HG03460 (cell line): ENCODE results near the gene POLG.

Experiments
- ATAC-seq: cut with Tn5 transposase; IDR thresholded peaks from one replicate; pipeline ENCODE4 v1.9.1; 2021; ENCODE audit not compliant: unreplicated experiment

POLG gene

DNA sequence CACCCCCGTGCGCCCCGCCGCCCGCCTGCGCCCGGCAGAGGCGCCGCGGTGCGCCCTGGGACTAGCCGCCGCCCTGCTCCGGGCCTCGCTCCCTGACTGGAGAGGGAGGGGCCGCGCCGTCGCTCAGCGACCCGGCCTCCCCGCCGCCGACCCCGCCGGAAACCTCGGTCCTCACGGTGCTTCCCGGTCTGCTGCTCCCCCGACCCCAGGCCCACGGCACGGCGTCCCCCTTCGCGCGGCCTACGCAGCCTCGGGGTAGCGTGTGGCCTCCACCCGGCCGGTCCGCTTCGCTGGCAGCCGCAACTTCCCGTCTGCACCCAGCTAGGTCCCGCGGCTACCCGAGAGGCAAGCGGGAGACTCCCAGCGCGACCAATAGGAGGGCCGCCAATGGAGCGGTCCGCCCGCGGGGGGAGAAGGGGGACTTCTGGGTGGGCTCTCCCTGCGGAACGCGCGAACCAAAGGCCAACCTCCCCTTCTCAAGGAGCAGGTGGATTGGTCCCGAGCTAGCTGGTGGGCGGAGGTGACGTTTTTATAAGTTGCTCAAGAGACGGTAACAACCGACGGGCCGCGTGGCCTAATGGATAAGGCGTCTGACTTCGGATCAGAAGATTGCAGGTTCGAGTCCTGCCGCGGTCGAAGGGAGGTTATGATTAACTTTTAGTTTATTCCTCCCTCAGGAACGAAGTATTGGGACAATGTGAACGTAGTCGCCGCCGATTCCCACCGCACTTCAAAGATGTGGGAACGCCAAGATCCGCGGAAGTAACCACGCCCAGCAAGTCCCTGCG is at the start of gene POLG:
Gene POLG (minus strand): TSS at position 315 of the 788 bp plus-strand sequence. CDS start 1,070 bp downstream, outside the sequence.
- peak; percentile 88 for ATAC-seq

DNA sequence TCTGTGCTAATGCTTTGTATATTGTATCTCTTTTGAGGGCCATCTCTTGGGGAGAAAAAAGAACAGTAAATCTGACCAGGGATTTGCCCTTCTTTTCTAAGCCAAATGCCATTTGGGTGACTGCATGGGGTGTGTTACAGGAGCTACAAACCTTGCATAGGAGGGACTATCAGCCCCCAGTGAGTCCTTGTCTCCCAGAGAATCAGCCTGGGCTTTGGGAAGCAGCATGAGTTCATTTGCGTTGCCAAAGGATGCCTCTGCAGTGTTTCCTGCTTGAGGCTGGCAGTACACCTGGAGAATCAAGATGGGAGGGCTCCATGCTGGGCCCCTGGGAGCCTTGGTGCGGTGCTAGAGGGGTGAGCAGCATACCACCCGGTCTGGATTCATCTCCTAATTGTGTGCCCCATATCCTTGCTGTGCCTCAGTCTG is 49.6 kb upstream of the POLG start:
- ATAC-seq, result no peak

DNA sequence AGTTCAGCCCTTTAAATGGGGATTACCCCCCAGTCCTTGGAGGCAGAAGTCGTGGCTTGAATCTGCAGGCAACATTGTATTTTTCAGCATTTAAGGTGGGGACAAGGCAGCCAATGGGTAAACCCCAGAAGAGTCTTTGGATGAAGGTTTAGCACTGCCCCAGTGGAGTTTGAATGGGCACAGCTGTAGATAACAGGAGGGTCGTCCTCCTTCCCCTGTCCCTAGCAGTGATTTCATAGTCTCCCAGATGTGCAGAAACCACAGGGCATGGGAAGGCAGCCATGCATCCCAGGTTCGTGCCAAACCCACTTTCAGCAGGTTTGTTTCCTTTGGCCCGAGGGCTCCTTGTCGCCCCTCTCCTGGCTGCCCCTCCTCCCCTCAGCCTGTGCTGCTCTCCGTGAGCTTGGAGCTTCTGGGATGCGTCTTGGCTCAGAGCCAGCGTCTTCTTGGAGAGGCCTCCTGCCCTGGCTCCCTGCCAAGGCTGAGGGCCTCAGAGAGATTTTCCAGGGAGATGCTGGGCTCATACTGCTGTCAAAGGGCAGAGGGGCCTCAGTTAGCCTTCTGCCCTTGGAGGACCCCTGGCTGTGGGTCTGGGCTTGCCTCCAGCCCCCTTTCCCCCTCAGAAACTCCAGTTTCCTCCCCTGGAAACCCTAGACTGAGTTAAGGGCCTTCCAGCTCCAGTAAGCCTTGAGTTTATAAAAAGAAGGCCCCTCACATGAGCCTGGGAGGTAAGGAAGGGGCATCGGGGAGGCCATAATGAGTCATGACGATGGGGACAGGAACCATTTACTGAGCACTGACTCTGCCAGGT is 48.9 kb upstream of the POLG start:
- no peak for ATAC-seq

DNA sequence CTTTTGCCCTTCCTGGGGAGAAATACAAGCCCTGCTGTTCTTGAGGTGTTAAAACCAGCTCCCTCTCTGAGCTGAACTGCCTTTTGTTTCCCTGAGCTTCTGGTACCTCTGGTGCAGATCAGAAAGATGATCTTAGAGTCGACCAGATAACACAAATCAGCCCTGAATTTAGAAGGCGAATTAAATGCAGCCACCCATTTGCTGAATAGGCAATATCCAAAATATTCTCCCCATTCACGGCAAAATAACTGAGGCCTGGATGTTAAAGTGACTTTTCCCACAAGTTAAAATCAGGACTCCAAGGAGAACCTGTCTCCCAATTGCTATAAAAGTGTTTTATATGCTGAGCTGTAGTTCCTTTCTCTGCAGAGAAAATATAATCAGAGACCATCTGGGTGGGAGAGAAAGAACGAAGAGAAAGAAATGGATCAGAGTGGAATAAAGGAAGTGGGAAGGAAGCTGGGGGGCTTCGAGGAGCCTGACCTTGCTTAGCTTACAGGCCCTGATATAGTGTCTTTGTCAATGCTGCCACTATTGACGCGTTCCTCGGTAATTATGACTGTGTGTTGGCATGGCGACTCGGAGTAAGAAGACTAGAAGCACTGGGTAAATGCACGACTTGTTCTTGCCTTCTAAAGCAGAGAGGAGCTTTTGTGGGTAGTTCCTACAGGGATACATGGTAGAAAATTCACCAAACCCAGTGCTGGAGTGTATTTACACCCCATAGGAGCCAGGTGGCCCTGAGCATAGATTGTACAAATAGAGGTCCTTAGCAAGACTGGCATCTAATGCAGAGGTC is 47.5 kb upstream of the POLG start:
- ATAC-seq, result no peak

DNA sequence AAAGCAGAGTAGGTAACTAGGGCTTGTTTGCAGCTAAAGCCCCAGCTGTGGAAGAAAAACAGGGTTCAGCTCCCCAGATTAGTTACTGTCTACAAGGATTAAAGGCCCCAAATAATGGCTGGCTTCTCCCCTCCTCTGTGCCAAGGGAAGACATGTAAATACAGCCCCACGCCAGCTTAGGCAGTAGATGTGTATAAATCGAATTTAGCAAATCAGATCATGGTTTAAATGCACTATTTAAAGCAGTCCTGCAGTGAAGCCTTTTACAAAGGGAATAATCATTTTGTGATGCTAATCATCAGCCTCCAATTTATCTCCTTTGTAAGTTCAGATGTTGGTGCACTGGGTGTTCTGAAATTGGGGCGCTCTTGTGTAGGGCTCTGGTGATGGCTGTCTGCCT is 46.7 kb upstream of the POLG start:
- ATAC-seq, result no peak

DNA sequence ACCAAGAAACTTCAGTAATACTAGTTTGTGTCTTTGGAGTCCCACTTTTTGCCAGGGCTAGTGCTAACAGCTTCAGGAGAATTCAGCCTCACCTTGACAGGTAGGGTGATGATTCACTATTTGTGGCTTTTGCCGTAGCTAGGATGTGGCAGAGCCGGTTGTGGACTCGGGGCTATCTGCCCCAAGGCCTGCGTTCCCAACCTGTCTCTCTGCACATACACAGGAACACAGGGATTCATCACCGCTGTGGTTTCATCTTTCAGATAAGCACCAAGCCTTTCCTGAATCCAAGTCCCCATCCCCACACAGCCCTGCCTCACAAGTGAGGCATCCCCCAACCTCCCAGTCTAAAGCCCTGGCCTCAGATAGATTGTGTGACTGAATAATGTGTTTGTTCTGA is 45.2 kb upstream of the POLG start:
- no peak for ATAC-seq

DNA sequence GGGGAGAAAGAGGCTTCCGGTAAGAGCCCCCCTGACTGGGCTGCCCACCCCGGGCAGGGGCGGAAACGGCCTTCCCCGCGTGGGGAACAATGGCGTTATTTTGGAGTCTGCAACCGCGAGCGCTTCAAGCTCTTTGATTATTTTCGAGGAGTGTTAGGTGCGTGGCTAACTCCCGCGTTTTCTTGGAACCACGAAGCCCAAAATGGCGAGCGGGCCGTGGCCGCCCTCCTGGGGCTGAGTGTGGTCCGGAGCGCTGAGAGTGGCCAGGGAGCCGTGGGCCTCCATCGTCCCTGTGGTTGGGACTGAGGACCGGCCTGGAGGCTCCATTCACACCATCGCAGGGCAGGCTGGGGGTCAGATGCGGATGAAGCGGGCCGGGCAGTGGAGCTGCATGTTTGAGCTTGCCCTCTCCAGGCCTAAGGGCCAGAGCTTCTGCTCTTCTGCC is 44.6 kb upstream of the POLG start:
- no peak for ATAC-seq

DNA sequence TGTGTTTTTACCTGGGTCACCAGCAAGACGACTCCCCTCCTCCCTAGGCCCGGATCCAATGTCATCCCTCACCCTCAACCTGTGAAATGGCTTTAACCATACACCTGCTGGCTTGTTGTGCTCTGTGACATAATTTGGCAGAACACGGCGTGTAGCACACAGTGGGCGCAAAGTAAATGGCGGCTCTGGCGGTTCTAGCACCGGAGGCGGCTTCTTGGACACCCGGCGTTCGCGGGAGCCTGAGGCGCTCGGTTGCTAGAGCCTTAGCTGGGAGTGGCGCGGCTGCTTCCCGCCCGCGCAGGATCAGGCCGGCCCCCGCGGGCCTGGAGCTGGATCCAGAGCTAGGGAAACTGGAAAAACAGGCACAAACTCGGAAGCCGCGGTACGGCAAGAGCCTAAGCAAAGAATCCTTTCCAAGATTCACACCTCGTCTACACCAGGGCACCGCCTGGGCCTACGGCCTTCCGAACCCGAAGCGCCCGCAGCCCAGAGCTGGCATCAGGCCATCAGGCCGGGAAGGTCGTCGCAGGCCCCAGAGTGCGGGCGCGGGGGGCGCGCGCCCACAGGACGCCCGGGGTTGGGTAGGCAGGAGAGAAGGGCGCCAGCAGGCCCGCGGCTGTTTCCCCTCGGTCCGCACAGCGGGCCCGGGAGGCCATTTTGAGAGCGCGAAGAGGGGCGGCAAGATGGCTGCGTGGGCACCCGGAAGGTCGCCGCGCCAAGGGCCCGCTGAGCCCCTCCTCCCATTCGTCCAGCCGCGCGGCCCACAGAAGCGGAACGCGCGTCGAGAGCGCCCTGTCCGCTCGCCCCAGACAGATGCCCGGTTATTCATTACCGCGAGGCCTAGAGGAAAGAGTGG is 43.9 kb upstream of the POLG start:
- ATAC-seq, result no peak

DNA sequence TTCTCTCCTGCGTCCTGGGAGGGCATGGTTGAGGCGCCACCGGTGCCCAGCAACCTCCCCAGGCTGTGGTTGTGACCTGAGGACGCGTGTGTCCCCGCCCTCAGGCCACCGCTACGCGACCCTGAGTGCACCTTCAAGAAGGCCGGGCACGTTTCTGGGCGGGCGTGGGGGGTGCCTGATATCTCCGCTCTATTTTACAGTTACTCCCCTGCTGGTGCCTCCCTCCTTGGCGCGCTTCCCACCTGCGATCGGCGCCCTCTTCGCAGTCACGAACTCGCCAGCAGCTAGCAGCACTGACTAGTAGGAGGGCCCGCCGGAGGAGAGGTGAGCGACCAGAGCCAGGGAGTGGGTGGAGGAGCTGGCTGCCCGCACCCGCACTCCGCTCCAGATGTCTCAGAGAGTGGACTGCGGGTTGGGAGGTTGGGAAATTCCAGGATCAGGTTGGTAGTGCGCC is 43.2 kb upstream of the POLG start:
- no peak for ATAC-seq

DNA sequence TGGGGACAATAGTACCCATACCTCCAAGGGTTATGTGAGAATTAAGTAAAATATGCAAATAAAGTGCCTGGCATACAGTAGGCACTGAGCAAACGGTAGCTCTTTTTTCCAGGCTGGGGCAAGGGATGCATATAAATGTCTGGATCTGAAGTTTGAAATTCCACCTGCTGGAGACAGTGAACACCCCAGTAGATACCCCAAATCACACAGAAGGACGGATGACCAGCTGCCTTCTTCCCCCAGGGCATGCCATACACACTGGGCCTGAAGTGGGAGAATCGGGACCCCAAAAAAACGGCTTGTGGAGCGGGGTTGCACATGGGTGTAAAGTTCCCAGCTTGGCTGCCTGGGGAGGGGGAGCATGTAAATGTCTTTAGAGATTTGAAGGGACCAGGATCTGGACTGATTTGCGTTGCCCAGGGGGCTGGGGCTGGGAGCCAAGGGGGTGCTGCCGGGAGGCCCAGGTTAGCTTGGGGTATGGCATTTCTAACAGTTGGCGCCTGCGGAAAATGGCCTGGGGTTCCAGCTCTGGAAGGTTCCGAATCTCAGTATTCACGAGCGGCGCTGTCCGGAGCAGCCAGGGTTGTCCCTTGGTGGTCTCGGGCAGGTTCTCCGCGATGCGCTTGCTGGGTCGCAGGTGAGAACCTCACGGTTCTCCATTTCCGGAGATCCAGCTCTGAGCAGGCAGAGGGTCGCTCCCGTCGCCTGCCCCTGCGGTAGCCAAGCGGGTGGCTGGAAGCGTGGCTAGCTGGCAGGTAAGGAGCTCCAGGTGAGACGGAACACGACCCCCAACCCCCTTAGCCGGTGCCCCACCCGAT is 42.6 kb upstream of the POLG start:
- ATAC-seq, result no peak

DNA sequence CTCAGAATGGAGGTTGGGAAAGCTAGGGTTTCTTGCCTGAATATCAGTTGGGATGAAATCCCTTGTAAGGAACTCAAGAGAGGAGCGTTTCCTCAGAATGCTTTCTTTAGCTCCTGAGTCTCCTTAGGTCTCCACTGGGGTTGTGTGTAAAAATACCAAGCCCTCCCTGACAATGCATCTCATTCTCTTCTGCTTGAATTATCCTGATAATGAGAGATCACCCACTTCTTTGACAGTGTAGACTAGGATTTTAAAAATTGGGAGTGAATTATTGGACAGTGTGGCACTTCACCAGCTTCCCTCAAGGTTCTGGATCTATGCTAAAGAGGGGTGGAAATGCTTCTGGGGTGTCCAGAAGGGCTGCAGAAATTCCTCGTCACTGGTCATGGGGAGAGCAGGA is 41.8 kb upstream of the POLG start:
- no peak for ATAC-seq

DNA sequence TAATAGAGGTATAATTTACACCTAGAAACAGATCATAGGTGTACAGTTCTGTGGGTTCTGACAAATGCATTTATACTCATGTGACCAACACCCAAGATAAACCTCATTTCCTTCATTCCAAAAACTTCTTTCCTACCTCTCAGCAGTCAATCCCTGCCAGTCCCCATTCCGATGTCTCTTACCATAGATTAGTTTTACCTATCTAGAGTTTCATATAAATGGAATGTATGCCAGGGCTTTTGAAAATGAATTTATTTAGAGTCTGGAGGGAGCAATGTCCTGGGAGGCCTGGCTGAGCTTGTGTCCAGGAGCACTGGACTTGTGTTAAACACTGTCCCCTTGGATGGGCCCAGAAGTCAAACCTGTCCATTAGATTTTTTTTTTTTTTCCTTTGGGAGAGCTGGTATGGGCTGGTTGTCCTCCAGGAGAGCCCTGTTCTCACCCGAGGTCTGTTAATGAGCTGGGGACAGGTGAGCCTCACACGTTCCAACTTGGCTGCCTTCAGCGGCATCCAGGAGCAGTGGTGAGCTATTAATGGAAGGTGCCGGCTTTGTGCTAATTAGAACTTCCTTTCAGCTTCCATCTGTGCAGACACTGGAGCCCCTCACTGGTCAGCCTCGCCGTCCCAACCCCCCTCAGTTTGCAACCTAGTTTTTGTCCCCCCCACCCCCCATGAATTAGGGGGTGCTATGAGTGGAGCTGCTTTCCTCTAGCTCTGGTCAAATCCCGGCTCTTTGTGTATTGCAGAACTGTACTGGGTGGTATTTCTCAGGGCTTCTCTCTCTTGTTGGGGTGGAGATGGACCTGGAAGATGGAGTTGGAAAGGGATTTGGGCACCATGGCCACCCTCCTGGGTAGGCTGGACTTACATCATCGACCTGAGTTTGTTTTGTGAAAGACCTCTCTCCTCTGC is 40.7 kb upstream of the POLG start:
- no peak for ATAC-seq

DNA sequence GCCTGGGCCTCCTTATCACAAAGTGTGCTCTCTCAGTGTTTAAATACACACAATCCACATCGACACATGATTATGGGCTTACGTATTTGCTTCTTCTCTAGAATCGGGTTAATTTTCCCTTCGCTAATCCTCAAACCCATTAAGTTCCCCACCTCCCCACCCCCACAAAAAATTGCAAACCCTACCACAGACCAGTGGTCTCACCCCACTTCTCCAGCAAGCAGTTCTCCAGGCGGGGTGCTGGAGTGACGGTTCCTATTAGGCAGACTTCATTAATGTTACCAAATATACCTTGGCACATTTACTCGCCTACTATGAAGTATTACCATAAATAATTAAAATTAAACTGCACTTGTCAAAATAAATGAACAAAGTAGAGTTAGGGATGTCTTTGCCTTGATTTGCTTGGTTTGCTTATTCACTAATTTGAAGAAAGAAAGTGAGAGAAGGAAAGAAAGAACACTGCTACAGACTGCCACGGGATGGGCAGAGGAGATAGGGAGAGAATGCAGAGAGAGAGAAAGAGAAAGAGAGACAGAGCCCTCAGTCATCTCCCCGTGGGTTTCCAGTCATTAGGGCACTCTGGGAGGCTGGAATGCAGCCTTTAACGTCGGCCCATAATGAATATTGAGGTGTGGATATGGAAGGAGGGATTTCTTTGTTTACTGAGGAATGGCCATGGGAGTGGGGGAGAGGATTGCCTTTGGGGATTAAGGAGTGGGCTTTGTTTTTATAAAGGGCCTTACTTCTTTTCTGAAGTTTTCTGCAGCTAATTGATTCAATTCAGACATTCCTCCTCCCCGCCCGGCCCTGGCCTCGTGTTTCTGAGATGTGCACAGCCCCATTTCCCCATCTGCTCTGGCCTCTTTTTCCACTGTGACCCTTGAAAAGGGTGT is 39.7 kb upstream of the POLG start:
- ATAC-seq, result no peak

DNA sequence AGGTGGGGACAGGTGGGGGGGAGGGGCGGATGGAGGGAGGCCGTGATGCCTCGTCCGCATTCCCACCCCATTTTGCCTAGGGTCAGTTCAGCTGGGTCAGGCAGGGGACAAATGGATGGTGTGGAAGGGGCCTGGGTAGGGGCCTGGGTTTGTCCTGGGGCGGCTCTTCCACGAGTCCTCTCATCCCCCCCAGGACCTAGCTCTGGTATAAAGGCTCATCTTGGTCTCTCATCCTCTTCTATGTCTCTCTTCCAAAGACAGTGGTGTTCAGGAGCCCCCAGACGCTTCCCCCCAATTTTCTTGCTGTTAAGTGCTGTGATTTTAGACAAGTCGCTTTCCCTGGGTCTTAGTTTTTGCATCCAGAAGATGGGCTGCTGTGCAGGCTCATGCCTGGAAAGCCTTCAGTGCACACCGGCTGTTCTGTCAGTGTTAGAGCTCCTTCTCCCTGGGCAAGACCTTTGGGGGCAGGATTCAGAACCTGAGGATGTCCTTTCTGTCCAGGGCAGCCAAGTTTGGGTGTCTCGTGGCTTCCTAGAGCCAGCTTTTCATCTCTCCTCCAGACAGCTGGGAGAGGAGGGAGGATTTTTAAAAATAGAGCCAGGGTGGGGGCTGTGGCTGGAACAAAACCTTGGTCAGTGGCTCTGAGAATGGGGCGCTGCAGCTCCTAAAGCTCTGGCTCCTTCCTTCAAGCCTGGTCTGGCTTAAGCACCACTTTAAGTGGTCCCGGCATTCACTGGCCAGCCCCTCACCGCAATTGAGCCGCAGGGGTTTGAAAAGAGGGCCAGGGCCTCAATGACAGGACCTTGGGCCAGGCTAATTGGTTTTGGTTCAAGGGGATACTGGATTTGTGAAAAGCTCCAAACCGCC is 37.7 kb upstream of the POLG start:
- ATAC-seq, result no peak

DNA sequence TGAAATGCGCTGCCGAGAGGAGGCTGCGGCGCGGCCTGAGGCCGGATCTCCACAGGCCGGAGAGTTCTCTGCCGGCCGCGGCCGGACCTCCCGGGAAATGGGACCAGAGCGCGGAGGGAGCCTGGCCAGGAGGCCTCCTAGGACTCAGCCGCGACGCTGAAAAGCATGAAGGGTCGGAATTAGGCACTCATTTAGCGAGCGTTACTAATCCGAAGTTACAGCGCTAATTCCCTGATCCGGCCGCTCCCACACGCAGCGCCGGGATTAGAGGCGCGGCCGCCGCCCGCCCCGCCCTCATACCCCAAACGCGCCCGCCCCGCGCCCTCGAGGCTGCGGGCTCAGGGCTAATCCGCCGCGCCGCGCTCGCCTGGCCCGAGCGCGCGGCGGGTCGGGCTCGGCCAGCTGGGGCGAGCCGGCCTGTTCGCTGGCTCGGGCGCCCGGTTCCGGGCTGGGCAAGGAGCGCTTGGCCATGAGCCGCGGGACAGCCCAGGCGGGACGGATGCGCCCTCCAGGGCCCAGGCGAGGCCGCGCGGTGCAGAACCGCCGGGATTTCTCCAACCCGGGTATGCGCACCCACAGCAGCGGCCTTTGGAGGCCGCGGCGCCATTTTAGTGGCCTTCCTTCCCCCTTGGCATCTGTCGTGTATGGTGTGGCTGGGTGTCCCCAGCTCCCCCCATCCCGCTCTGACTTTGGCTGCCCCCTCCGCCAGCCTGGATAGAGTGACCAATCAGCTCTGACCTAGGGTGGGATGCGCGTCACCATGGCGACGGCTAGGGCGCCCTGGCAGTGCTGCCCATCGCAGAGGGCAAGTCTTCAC is 36.8 kb upstream of the POLG start:
- ATAC-seq, result no peak

DNA sequence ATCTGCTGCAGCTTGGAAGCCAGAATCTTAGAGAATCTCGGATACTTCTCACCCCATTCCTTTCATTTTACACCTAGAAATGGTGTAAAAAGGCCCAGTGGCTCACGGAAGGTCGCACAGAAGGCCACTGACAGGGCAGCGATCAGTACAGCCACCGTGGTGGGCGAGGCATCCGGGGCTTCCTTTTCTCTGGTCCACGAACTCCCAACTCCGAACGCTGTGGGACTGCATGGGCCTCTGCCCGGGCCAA is 36.3 kb upstream of the POLG start:
- ATAC-seq, result no peak
